Endothelial cell (in vitro differentiated cells): Measurements from ENCODE around the gene BRF1. TPM values are rescaled to one million over a fixed set of nuclear protein-coding genes. Genes with fewer than 3 reads are reported as not detected.

Experiments
- DNase-seq: peaks from one replicate; pipeline ENCODE4 v3.0.0; 2021; ENCODE audit warnings: low spot score
- H3K27ac Mint-ChIP-seq: one replicate; pipeline ENCODE4 v1.8.0; 2021; ENCODE audit warnings: mixed read lengths, inconsistent platforms; ENCODE audit not compliant: unreplicated experiment
- H3K27me3 Mint-ChIP-seq: one replicate; pipeline ENCODE4 v1.8.0; 2021; ENCODE audit warnings: mild to moderate bottlenecking, moderate library complexity, mixed read lengths, inconsistent platforms; ENCODE audit not compliant: unreplicated experiment
- H3K36me3 Mint-ChIP-seq: one replicate; pipeline ENCODE4 v1.8.0; 2021; ENCODE audit warnings: mild to moderate bottlenecking, low read depth, mixed read lengths, inconsistent platforms; ENCODE audit not compliant: unreplicated experiment
- H3K4me1 Mint-ChIP-seq: one replicate; pipeline ENCODE4 v1.8.0; 2021; ENCODE audit warnings: mild to moderate bottlenecking, mixed read lengths, inconsistent platforms; ENCODE audit not compliant: unreplicated experiment
- H3K4me3 Mint-ChIP-seq: one replicate; pipeline ENCODE4 v1.8.0; 2021; ENCODE audit warnings: mild to moderate bottlenecking, mixed read lengths, inconsistent platforms; ENCODE audit not compliant: unreplicated experiment
- H3K9me3 Mint-ChIP-seq: one replicate; pipeline ENCODE4 v1.8.0; 2021; ENCODE audit warnings: mixed read lengths, inconsistent platforms; ENCODE audit not compliant: unreplicated experiment
- CTCF ChIP-seq: fragments of 200-600 bp; sonication (generic); IDR thresholded peaks from one replicate; pipeline ENCODE4 v1.5.0; 2021; ENCODE audit warnings: antibody characterized with exemption; ENCODE audit not compliant: unreplicated experiment
- total RNA-seq: library from RNA; stranded (reverse); fragmentation: NEBNext Ultra II Directional; extraction: Animal tissue kit (Norgen Biotek cat#: 25700); gene quantifications from one replicate; pipeline ENCODE4 v1.2.1, GENCODE V29; 2021; ENCODE audit not compliant: unreplicated experiment

Gene BRF1
- total RNA-seq, 1 donor from 2014 or later = 40.9 TPM

DNA sequence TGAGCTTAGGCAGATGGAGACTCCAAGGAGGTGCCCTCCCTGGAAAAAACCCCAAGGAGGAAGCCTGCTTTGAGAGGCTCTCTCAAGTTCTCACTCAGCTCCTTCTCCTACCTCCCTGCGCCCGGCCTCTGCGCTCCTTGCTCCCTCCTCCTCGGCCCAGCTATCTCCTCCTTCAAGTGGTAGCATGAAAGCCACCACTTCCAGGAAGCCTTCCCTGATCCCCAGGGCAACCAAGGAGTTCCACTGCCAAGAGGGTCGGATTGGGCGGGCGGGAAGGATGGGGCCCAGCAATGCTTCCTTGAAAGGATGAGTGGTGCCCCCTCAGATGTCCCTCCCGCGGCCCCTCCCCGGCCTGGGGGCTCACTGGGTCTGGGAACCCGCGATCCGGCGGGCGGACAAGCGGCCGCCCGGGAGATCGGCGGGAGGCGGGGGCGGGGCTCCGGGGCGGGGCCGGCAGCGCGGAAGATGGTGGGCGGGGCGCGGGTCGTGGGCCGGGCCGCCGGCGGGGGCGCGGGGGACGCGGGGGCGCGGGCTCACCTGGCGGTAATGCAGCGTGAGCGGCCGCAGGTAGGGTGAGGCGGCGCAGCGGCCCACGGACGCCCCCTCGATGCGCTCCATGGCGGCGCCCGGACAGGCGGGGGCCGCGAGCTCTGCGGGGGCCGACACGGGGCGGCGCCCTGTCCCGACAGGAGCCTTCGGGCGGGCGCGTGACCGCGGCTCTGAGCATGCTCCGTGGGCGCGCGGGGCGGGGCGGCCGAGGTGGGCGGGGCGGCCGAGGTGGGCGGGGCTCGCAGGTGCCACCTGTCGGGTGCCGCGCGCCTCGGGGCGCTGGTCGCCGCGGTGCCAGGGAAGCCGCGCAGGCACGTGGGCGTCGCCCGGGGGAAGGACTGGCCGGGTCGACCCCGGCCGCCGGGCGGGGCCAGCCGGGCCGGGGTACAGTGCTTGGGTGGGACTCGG, 119.9 kb downstream of the BRF1 start, which contains the start of gene NUDT14:
TSS of gene NUDT14 (minus strand) at position 721 of the 957 bp plus-strand sequence. CDS start at position 618, 103 bp downstream.
- H3K27me3 Mint-ChIP-seq = peaks cover 13% of the 10 kb centered on the region
- peak; percentile 78 for DNase-seq
- H3K9me3 Mint-ChIP-seq = no peaks in the 10 kb centered on the region
- H3K4me3 Mint-ChIP-seq = peak within 1 kb of the TSS; percentile 89
- no peaks in the 10 kb centered on the region for H3K36me3 Mint-ChIP-seq
- H3K4me1 Mint-ChIP-seq = peaks cover 13% of the 10 kb centered on the region
- peak within 1 kb of the TSS; percentile 36 for H3K27ac Mint-ChIP-seq
- TF ChIP-seq CTCF = no peak

DNA sequence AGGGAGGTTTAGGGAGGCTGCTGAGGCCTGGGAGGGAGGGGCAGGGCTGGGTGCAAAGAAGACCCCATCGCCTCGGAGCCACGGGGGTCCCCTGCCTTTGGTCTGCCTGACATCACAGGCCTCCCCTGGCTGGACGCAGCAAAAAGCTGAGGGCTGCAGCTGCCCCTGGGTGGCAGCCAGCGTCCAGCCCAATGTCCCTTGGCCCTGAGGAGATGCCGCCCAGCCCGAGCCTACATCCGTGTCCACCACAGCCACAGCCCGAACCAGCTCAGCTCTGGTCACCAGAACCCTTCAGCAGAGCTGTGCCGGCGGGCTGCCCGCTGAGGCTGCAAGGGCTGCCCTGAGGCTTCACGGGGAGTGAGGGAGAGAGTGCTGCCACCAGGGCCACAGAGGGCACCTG, 121.6 kb downstream of the BRF1 start:
- H3K36me3 Mint-ChIP-seq = no peaks in the 10 kb centered on the region
- DNase-seq = no peak
- H3K27ac Mint-ChIP-seq = no peak overlapping the region
- no peaks in the 10 kb centered on the region for H3K9me3 Mint-ChIP-seq
- peak overlapping the region; percentile 89 for H3K4me3 Mint-ChIP-seq
- peaks cover 8% of the 10 kb centered on the region for H3K27me3 Mint-ChIP-seq
- no peak for TF ChIP-seq CTCF
- peaks cover 12% of the 10 kb centered on the region for H3K4me1 Mint-ChIP-seq

- Mint-ChIP-seq H3K27me3 (peaks cover 8% of the 10 kb centered on the region), H3K36me3 (no peaks in the 10 kb centered on the region), H3K9me3 (no peaks in the 10 kb centered on the region), H3K27ac (no peak overlapping the region), H3K4me1 (peaks cover 11% of the 10 kb centered on the region), H3K4me3 (no peak overlapping the region)
- no peak for TF ChIP-seq CTCF
- no peak for DNase-seq
Measured at GRCh38 chr14:105178868-105179140, 122.0 kb downstream of the BRF1 start.

GRCh38 chr14:105178069-105178867, 122.5 kb downstream of the BRF1 start:
- no peak for DNase-seq
- Mint-ChIP-seq H3K4me1 (peaks cover 11% of the 10 kb centered on the region), H3K4me3 (peak overlapping the region; percentile 37), H3K27ac (no peak overlapping the region), H3K9me3 (no peaks in the 10 kb centered on the region), H3K36me3 (no peaks in the 10 kb centered on the region), H3K27me3 (peaks cover 8% of the 10 kb centered on the region)
- TF ChIP-seq CTCF = no peak
